ENCODE measurements around the gene NDUFS2. TPM values are rescaled to one million over a fixed set of nuclear protein-coding genes. Genes with fewer than 3 reads are reported as not detected.

Gene NDUFS2
- total and polyA plus RNA-seq, 3 experiments from 2014 or later = 82.1 to 97.1 (median 93.5) TPM

DNA sequence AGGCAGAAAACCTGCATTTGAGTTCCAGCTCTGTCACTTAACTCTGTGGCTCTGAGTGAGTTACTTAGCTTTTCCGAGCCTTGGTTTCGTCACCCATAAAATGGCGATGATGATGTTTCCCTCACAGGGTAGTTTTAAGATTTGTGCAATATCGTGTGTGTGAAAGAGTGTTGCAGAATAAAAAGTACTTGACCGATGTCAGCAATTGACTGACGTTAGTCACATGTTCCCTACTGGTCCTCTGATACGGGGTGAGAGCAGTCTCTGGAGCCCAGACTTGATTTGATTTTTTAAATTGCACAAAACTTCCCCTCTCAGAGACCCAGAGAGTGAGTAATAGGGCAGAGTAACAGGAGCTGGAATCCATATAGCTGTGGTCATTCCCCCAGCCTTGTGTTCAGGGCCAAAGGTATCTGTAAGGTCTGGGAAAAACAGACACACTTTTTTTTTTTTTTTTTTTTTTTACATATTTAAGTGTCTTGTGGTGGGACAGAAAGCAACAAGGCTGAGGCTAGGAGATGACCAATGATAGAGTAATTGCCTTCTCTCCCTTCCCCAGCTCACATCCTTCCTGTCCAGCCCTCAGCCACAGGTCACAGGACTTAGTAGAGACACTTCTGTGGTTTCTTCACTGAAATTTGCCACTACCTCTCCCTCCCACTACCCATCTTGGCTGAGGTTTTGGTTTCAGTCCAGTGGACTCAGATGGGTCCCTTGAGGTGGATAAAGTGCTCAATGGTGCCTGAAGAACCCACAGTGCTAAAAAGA lies 15.0 kb downstream of the NDUFS2 start:
- no peak overlapping the region for H3K27ac ChIP-seq (ENCODE audit: low read depth, low read length)
- peaks cover 18% of the 10 kb centered on the region for H3K36me3 ChIP-seq (ENCODE audit: insufficient read depth, low read length)
- no peaks in the 10 kb centered on the region for H3K27me3 ChIP-seq (ENCODE audit: insufficient read depth, low read length, poor library complexity, severe bottlenecking)
- no peak for DNase-seq
- Mint-ChIP-seq H3K27me3 (peaks cover 0 to 3% of the 10 kb centered on the region in 2 donors), H3K36me3 (peaks cover 10 to 29% (median 16%) of the 10 kb centered on the region in 3 donors), H3K27ac (peak overlapping the region in 5 of 8 donors; percentile 7 to 82 (median 77)), H3K9me3 (no peaks in the 10 kb centered on the region), H3K4me3 (peak overlapping the region in 2 of 7 donors; percentile 35 to 66), H3K4me1 (peaks cover 24 to 42% (median 31%) of the 10 kb centered on the region in 3 donors)
- CTCF ChIA-PET = interaction anchor here (2.3 to 5.1 kb wide), 3 partner anchors 9 to 157 kb away, joined by 5 to 31 read pairs (median 17); partner anchors contain the start of gene TOMM40L
- POLR2A ChIA-PET = no interaction called here
- peaks cover 37% of the 10 kb centered on the region for H3K4me1 ChIP-seq (ENCODE audit: insufficient read depth, low read length)
- no peaks in the 10 kb centered on the region for H3K9me3 ChIP-seq (ENCODE audit: low read length)
- no peak overlapping the region for H3K4me3 ChIP-seq (ENCODE audit: low read length)

GRCh38 chr1:161217831-161218230 lies 15.7 kb downstream of the NDUFS2 start:
- Histone ChIP-seq H3K4me1 (ENCODE audit: insufficient read depth, low read length) (peaks cover 37% of the 10 kb centered on the region), H3K27me3 (ENCODE audit: insufficient read depth, low read length, poor library complexity, severe bottlenecking) (no peaks in the 10 kb centered on the region), H3K4me3 (ENCODE audit: low read length) (no peak overlapping the region), H3K36me3 (ENCODE audit: insufficient read depth, low read length) (peaks cover 15% of the 10 kb centered on the region), H3K27ac (ENCODE audit: low read depth, low read length) (no peak overlapping the region), H3K9me3 (ENCODE audit: low read length) (no peaks in the 10 kb centered on the region)
- H3K36me3 Mint-ChIP-seq = peaks cover 10 to 23% (median 14%) of the 10 kb centered on the region in 3 donors
- POLR2A ChIA-PET = no interaction called here
- H3K27ac Mint-ChIP-seq = peak overlapping the region in 2 of 8 donors; percentile 78 to 80
- CTCF ChIA-PET = interaction anchor here (2.3 to 5.1 kb wide), 3 partner anchors 9 to 164 kb away, joined by 5 to 31 read pairs (median 14); partner anchors contain the start of gene TOMM40L
- peaks cover 0 to 3% of the 10 kb centered on the region in 2 donors for H3K27me3 Mint-ChIP-seq
- no peak for DNase-seq
- H3K4me3 Mint-ChIP-seq = peak overlapping the region in 2 of 7 donors; percentile 17 to 23
- peaks cover 24 to 42% (median 31%) of the 10 kb centered on the region in 3 donors for H3K4me1 Mint-ChIP-seq
- H3K9me3 Mint-ChIP-seq = no peaks in the 10 kb centered on the region

DNA sequence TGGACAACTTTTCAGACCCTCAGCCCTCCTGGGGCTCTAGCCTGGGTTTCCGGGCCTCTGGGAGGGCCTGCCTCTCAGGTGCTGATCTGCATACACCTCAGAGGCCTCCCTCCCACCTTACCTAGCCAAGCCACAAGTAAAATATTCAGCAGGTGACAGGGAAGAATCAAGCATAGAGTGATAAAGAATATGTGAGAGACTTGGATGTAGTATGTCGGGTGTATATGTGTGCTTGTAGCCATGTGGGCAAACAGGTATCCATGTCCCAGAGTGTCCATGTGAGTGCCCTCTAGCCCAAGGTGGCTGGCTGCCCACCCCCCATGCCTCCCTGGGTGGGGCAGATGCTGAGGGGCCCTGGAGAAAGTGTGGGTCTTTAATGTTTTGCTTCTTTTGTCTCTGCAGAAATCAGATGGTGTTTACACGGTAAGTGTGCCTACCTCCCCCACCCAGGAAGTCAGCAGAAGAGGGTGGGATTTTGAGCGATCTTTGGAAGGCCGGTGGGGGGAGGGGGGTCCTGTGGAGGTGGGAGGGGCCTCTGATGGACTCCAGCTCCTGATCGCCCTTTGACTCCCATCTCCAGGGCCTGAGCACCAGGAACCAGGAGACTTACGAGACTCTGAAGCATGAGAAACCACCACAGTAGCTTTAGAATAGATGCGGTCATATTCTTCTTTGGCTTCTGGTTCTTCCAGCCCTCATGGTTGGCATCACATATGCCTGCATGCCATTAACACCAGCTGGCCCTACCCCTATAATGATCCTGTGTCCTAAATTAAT lies 16.3 kb downstream of the NDUFS2 start:
- no peak overlapping the region for H3K27ac ChIP-seq (ENCODE audit: low read depth, low read length)
- ChIA-PET CTCF (interaction anchor here (1.6 to 5.1 kb wide), 5 partner anchors 8 to 164 kb away, joined by 5 to 31 read pairs (median 11); partner anchors contain the start of genes PPOX and TOMM40L), POLR2A (no interaction called here)
- Mint-ChIP-seq H3K9me3 (no peaks in the 10 kb centered on the region), H3K36me3 (peaks cover 5 to 17% (median 9%) of the 10 kb centered on the region in 3 donors), H3K4me1 (peaks cover 24 to 42% (median 31%) of the 10 kb centered on the region in 3 donors), H3K27ac (peak overlapping the region; percentile 4 to 80 (median 64)), H3K4me3 (peak overlapping the region in 3 of 7 donors; percentile 17 to 72 (median 43)), H3K27me3 (peaks cover 0 to 3% of the 10 kb centered on the region in 2 donors)
- peak in 1 of 5 donors; percentile 37 for DNase-seq
- H3K36me3 ChIP-seq (ENCODE audit: insufficient read depth, low read length) = peaks cover 9% of the 10 kb centered on the region
- H3K27me3 ChIP-seq (ENCODE audit: insufficient read depth, low read length, poor library complexity, severe bottlenecking) = no peaks in the 10 kb centered on the region
- no peaks in the 10 kb centered on the region for H3K9me3 ChIP-seq (ENCODE audit: low read length)
- H3K4me3 ChIP-seq (ENCODE audit: low read length) = no peak overlapping the region
- H3K4me1 ChIP-seq (ENCODE audit: insufficient read depth, low read length) = peaks cover 37% of the 10 kb centered on the region

GRCh38 chr1:161219078-161219892 lies 17.1 kb downstream of the NDUFS2 start:
- Mint-ChIP-seq H3K9me3 (no peaks in the 10 kb centered on the region), H3K36me3 (peaks cover 0 to 9% (median 2%) of the 10 kb centered on the region in 3 donors), H3K27me3 (peaks cover 0 to 3% of the 10 kb centered on the region in 2 donors), H3K27ac (peak overlapping the region in 4 of 8 donors; percentile 27 to 68 (median 54)), H3K4me3 (no peak overlapping the region), H3K4me1 (peaks cover 24 to 42% (median 31%) of the 10 kb centered on the region in 3 donors)
- POLR2A ChIA-PET = interaction anchor here (0.6 to 1.1 kb wide), 2 partner anchors 13 to 17 kb away, joined by 3 read pairs; partner anchors contain the start of gene NDUFS2
- no peaks in the 10 kb centered on the region for H3K27me3 ChIP-seq (ENCODE audit: insufficient read depth, low read length, poor library complexity, severe bottlenecking)
- DNase-seq = no peak
- no peak overlapping the region for H3K27ac ChIP-seq (ENCODE audit: low read depth, low read length)
- H3K36me3 ChIP-seq (ENCODE audit: insufficient read depth, low read length) = peaks cover 1% of the 10 kb centered on the region
- H3K4me1 ChIP-seq (ENCODE audit: insufficient read depth, low read length) = peaks cover 37% of the 10 kb centered on the region
- no peaks in the 10 kb centered on the region for H3K9me3 ChIP-seq (ENCODE audit: low read length)
- H3K4me3 ChIP-seq (ENCODE audit: low read length) = no peak overlapping the region
- CTCF ChIA-PET = interaction anchor here (0.6 to 5.1 kb wide), 7 partner anchors 7 to 163 kb away, joined by 4 to 31 read pairs (median 9); partner anchors contain the start of genes PPOX and TOMM40L

GRCh38 chr1:161220002-161220401 lies 17.8 kb downstream of the NDUFS2 start:
- Mint-ChIP-seq H3K27me3 (peaks cover 0 to 3% of the 10 kb centered on the region in 2 donors), H3K9me3 (no peaks in the 10 kb centered on the region), H3K4me3 (no peak overlapping the region), H3K36me3 (peaks cover 0 to 3% (median 0%) of the 10 kb centered on the region in 3 donors), H3K27ac (no peak overlapping the region), H3K4me1 (peaks cover 23 to 41% (median 29%) of the 10 kb centered on the region in 3 donors)
- DNase-seq = no peak
- CTCF ChIA-PET = interaction anchor here (1.0 to 3.1 kb wide), 5 partner anchors 9 to 162 kb away, joined by 4 to 14 read pairs (median 9); partner anchors contain the start of gene PPOX
- no peaks in the 10 kb centered on the region for H3K36me3 ChIP-seq (ENCODE audit: insufficient read depth, low read length)
- POLR2A ChIA-PET = interaction anchor here (0.6 to 1.1 kb wide), 3 partner anchors 13 to 18 kb away, joined by 3 to 8 read pairs (median 3); partner anchors contain the start of gene NDUFS2
- peaks cover 36% of the 10 kb centered on the region for H3K4me1 ChIP-seq (ENCODE audit: insufficient read depth, low read length)
- H3K9me3 ChIP-seq (ENCODE audit: low read length) = no peaks in the 10 kb centered on the region
- H3K4me3 ChIP-seq (ENCODE audit: low read length) = no peak overlapping the region
- H3K27me3 ChIP-seq (ENCODE audit: insufficient read depth, low read length, poor library complexity, severe bottlenecking) = no peaks in the 10 kb centered on the region
- no peak overlapping the region for H3K27ac ChIP-seq (ENCODE audit: low read depth, low read length)

- Mint-ChIP-seq H3K27me3 (peaks cover 0 to 3% of the 10 kb centered on the region in 2 donors), H3K4me1 (peaks cover 36 to 51% (median 40%) of the 10 kb centered on the region in 3 donors), H3K4me3 (no peak overlapping the region), H3K9me3 (no peaks in the 10 kb centered on the region), H3K27ac (peak overlapping the region in 2 of 8 donors; percentile 5 to 9), H3K36me3 (peaks cover 0 to 3% (median 0%) of the 10 kb centered on the region in 3 donors)
- ChIA-PET POLR2A (interaction anchor here (0.6 to 0.9 kb wide), 2 partner anchors 20 to 119 kb away, joined by 3 read pairs; partner anchors contain the start of gene NDUFS2), CTCF (interaction anchor here (1.0 to 10.3 kb wide), 5 partner anchors 15 to 161 kb away, joined by 3 to 197 read pairs (median 7); partner anchors contain the start of genes NDUFS2 and PPOX)
- Histone ChIP-seq H3K9me3 (ENCODE audit: low read length) (no peaks in the 10 kb centered on the region), H3K27me3 (ENCODE audit: insufficient read depth, low read length, poor library complexity, severe bottlenecking) (no peaks in the 10 kb centered on the region), H3K4me3 (ENCODE audit: low read length) (no peak overlapping the region), H3K36me3 (ENCODE audit: insufficient read depth, low read length) (no peaks in the 10 kb centered on the region), H3K4me1 (ENCODE audit: insufficient read depth, low read length) (peaks cover 48% of the 10 kb centered on the region), H3K27ac (ENCODE audit: low read depth, low read length) (no peak overlapping the region)
- DNase-seq = no peak
These were observed 20.2 kb downstream of the NDUFS2 start for GRCh38 chr1:161222175-161223019.

All from CD8-positive, alpha-beta memory T cell (primary cell).